Astrocyte (in vitro differentiated cells and primary cell): Measurements from ENCODE around the gene CHMP4B. TPM values are rescaled to one million over a fixed set of nuclear protein-coding genes. Genes with fewer than 3 reads are reported as not detected.

ENCODE experiments used
- DNase-seq: peaks from one replicate; pipeline ENCODE4 v3.0.0-alpha.2; 2010; ENCODE audit warnings: low read depth
- FAIRE-seq: peaks from 2 replicates; lab custom pipeline; 2011; peaks lifted over from hg19 to GRCh38; lab: Jason Lieb, UNC
- H2AFZ ChIP-seq: 2 replicates; pipeline ENCODE4 v1.6.0; 2012; ENCODE audit warnings: low read depth, low read length, inconsistent platforms
- H3K27ac ChIP-seq: 2 replicates; pipeline ENCODE4 v1.5.1; 2011; ENCODE audit warnings: low read depth, low read length, inconsistent platforms
- H3K27me3 ChIP-seq: 2 replicates; pipeline ENCODE4 v1.6.0; 2011; ENCODE audit warnings: low read length, inconsistent platforms; ENCODE audit not compliant: insufficient read depth
- H3K36me3 ChIP-seq: 2 replicates; pipeline ENCODE4 v1.5.1; 2011; ENCODE audit warnings: low read length, inconsistent platforms; ENCODE audit not compliant: insufficient read depth
- H3K4me1 ChIP-seq: 2 replicates; pipeline ENCODE4 v1.5.1; 2011; ENCODE audit warnings: low read length, inconsistent platforms; ENCODE audit not compliant: insufficient read depth
- H3K4me2 ChIP-seq: 2 replicates; pipeline ENCODE4 v1.6.0; 2012; ENCODE audit warnings: low read length, inconsistent platforms
- H3K4me3 ChIP-seq: 2 replicates; pipeline ENCODE4 v1.5.1; 2011; ENCODE audit warnings: low read depth, mild to moderate bottlenecking, low read length, inconsistent platforms; ENCODE audit not compliant: insufficient read depth
- H3K79me2 ChIP-seq: 2 replicates; pipeline ENCODE4 v1.6.0; 2012; ENCODE audit warnings: mild to moderate bottlenecking, low read length, inconsistent platforms; ENCODE audit not compliant: insufficient read depth
- H3K9ac ChIP-seq: 2 replicates; pipeline ENCODE4 v1.6.0; 2012; ENCODE audit warnings: mild to moderate bottlenecking, low read length, inconsistent platforms
- H3K9me3 ChIP-seq: 2 replicates; pipeline ENCODE4 v1.5.1; 2012; ENCODE audit warnings: low read depth, mild to moderate bottlenecking, low read length, inconsistent platforms; ENCODE audit not compliant: insufficient read depth
- H4K20me1 ChIP-seq: 2 replicates; pipeline ENCODE4 v1.6.0; 2012; ENCODE audit warnings: low read length, inconsistent platforms; ENCODE audit not compliant: insufficient read depth
- H3K27ac Mint-ChIP-seq: one replicate; pipeline ENCODE4 v1.8.0; 2021; ENCODE audit warnings: mild to moderate bottlenecking, mixed read lengths; ENCODE audit not compliant: unreplicated experiment
- H3K27me3 Mint-ChIP-seq: one replicate; pipeline ENCODE4 v1.8.0; 2021; ENCODE audit warnings: low read depth, mixed read lengths; ENCODE audit not compliant: unreplicated experiment
- H3K36me3 Mint-ChIP-seq: one replicate; pipeline ENCODE4 v1.8.0; 2021; ENCODE audit warnings: low read depth, mixed read lengths; ENCODE audit not compliant: unreplicated experiment
- H3K4me1 Mint-ChIP-seq: one replicate; pipeline ENCODE4 v1.8.0; 2021; ENCODE audit warnings: low read depth, mixed read lengths; ENCODE audit not compliant: unreplicated experiment
- H3K4me3 Mint-ChIP-seq: one replicate; pipeline ENCODE4 v1.8.0; 2021; ENCODE audit warnings: mild to moderate bottlenecking, moderate library complexity, mixed read lengths; ENCODE audit not compliant: unreplicated experiment
- H3K9me3 Mint-ChIP-seq: one replicate; pipeline ENCODE4 v1.8.0; 2021; ENCODE audit warnings: mild to moderate bottlenecking, mixed read lengths; ENCODE audit not compliant: unreplicated experiment
- EZH2 ChIP-seq: IDR thresholded peaks from 2 replicates; pipeline ENCODE4 v1.6.1; 2012; ENCODE audit warnings: mild to moderate bottlenecking, low read length, inconsistent platforms; ENCODE audit not compliant: insufficient read depth
- total RNA-seq: library from RNA; stranded (reverse); gene quantifications from 2 replicates; pipeline ENCODE4 v1.2.1, GENCODE V29; 2021
- TF ChIP-seq, protein P1 (sequence below): IDR thresholded peaks from 2 replicates; pipeline ENCODE4 v1.5.1; 2011; ENCODE audit warnings: low read depth, mild to moderate bottlenecking, inconsistent platforms, low read length, moderate library complexity; ENCODE audit not compliant: insufficient read depth

CHMP4B gene
- total RNA-seq, 1 donor from 2014 or later = 90.6 TPM

DNA sequence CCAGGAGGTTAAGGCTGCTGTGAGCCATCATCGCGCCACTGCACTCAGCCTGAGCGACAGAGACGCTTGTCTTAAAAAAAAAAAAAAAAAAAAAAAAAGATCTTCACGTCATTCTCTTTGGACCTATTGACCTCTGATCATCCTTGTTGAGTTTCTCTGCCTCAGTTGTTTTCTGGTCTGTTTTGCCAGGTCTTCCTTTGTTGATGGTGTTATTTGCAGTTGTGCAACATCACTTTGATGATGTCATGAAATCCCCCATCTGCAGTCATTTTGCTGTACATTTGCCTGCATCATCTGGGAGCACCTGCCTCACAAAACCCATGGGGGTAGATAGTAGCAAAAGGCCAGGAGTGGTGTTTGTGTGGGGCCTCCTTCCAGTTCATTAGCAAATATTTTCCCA is 39.2 kb upstream of the CHMP4B start:
- no peak for FAIRE-seq
- H3K9ac ChIP-seq = no peak overlapping the region
- H2AFZ ChIP-seq = no peak overlapping the region
- no peaks in the 10 kb centered on the region for H3K36me3 ChIP-seq
- H3K4me3 ChIP-seq = no peak overlapping the region
- no peak for TF ChIP-seq EZH2
- TF ChIP-seq, protein P1, sequence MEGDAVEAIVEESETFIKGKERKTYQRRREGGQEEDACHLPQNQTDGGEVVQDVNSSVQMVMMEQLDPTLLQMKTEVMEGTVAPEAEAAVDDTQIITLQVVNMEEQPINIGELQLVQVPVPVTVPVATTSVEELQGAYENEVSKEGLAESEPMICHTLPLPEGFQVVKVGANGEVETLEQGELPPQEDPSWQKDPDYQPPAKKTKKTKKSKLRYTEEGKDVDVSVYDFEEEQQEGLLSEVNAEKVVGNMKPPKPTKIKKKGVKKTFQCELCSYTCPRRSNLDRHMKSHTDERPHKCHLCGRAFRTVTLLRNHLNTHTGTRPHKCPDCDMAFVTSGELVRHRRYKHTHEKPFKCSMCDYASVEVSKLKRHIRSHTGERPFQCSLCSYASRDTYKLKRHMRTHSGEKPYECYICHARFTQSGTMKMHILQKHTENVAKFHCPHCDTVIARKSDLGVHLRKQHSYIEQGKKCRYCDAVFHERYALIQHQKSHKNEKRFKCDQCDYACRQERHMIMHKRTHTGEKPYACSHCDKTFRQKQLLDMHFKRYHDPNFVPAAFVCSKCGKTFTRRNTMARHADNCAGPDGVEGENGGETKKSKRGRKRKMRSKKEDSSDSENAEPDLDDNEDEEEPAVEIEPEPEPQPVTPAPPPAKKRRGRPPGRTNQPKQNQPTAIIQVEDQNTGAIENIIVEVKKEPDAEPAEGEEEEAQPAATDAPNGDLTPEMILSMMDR = no peak
- no peaks in the 10 kb centered on the region for H3K9me3 Mint-ChIP-seq
- H3K79me2 ChIP-seq = no peaks in the 10 kb centered on the region
- no peaks in the 10 kb centered on the region for H3K27me3 ChIP-seq
- H3K27ac ChIP-seq = no peak overlapping the region
- H3K27ac Mint-ChIP-seq = no peak overlapping the region
- H3K27me3 Mint-ChIP-seq = no peaks in the 10 kb centered on the region
- H3K4me2 ChIP-seq = no peak overlapping the region
- no peaks in the 10 kb centered on the region for H3K4me1 ChIP-seq
- no peak for DNase-seq
- H3K9me3 ChIP-seq = no peaks in the 10 kb centered on the region
- H3K4me1 Mint-ChIP-seq = no peaks in the 10 kb centered on the region
- H4K20me1 ChIP-seq = no peaks in the 10 kb centered on the region
- peaks cover 7% of the 10 kb centered on the region for H3K36me3 Mint-ChIP-seq
- no peak overlapping the region for H3K4me3 Mint-ChIP-seq

DNA sequence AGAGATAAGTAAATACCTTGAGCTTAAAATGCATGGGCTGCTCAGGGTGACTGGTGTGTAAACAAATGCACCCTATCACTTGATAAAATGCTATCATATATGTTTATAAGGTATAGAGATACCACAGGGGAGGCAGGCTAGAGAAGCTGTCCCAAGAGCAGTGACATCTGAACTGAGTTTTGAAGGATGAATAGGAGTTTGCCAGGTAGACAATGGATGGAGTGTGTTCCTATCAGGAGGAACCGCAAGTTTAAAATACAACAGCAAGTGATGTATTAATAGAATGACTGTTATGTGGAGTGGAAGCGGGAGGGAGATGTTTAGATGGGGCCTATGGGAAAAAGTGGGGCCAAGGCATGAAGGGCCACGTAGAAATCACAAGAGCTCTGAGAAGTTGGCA is 38.7 kb upstream of the CHMP4B start:
- H3K36me3 Mint-ChIP-seq = peaks cover 7% of the 10 kb centered on the region
- DNase-seq = no peak
- H3K79me2 ChIP-seq = no peaks in the 10 kb centered on the region
- no peak overlapping the region for H3K27ac Mint-ChIP-seq
- no peaks in the 10 kb centered on the region for H3K9me3 Mint-ChIP-seq
- H3K27ac ChIP-seq = no peak overlapping the region
- H3K4me3 ChIP-seq = no peak overlapping the region
- no peaks in the 10 kb centered on the region for H3K4me1 ChIP-seq
- TF ChIP-seq, protein P1 = no peak
- TF ChIP-seq EZH2 = no peak
- no peak overlapping the region for H3K4me2 ChIP-seq
- no peak overlapping the region for H3K4me3 Mint-ChIP-seq
- no peaks in the 10 kb centered on the region for H3K36me3 ChIP-seq
- no peaks in the 10 kb centered on the region for H3K4me1 Mint-ChIP-seq
- H3K9me3 ChIP-seq = no peaks in the 10 kb centered on the region
- H3K27me3 Mint-ChIP-seq = no peaks in the 10 kb centered on the region
- no peak overlapping the region for H2AFZ ChIP-seq
- no peaks in the 10 kb centered on the region for H3K27me3 ChIP-seq
- no peak for FAIRE-seq
- no peaks in the 10 kb centered on the region for H4K20me1 ChIP-seq
- H3K9ac ChIP-seq = no peak overlapping the region

DNA sequence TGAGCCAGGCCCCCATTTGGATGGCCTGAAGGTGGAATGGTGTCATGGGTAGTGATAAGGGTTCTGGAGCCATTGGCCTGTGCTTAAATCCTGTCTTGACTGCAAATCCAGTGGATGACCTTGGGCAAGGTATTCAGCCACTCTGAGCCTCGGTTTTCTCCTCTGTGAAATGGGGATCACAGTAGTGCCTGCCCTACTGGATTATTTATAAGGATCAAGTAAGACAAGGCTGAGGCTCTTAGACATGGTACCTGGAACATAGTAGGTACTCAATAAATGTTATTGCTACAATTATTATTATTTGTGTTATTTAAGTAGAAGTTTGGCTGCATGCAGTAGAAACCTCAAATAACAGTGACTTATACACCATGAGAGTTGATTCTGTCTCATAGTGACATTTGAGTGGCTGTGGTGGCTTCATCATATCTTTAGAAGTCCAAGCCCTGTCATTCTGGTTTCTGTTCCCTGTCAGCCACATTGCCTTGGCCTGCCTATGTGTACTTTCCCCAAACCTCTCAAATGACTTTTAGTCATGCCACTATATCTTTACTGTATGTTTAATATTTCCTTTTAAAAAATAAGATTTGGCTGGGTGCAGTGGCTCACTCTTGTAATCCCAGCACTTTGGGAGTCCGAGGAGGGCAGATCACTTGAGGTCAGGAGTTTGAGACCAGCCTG is 37.6 kb upstream of the CHMP4B start:
- Histone ChIP-seq H3K36me3 (no peaks in the 10 kb centered on the region), H3K4me1 (no peaks in the 10 kb centered on the region), H3K9me3 (no peaks in the 10 kb centered on the region), H3K27me3 (no peaks in the 10 kb centered on the region), H3K27ac (no peak overlapping the region), H3K4me2 (no peak overlapping the region), H3K4me3 (no peak overlapping the region), H4K20me1 (no peaks in the 10 kb centered on the region), H2AFZ (no peak overlapping the region), H3K79me2 (no peaks in the 10 kb centered on the region), H3K9ac (no peak overlapping the region)
- Mint-ChIP-seq H3K4me1 (peaks cover 1% of the 10 kb centered on the region), H3K36me3 (peaks cover 6% of the 10 kb centered on the region), H3K27ac (no peak overlapping the region), H3K9me3 (no peaks in the 10 kb centered on the region), H3K4me3 (no peak overlapping the region), H3K27me3 (no peaks in the 10 kb centered on the region)
- DNase-seq (no peak), FAIRE-seq (no peak)
- TF ChIP-seq EZH2 = no peak
- TF ChIP-seq, protein P1 = no peak
